Measurements from ENCODE around the gene GNG4. TPM values are rescaled to one million over a fixed set of nuclear protein-coding genes. Genes with fewer than 3 reads are reported as not detected.

GNG4 gene
- 0.30 TPM in 1 of 2 replicates, not detected in the other for total RNA-seq

DNA sequence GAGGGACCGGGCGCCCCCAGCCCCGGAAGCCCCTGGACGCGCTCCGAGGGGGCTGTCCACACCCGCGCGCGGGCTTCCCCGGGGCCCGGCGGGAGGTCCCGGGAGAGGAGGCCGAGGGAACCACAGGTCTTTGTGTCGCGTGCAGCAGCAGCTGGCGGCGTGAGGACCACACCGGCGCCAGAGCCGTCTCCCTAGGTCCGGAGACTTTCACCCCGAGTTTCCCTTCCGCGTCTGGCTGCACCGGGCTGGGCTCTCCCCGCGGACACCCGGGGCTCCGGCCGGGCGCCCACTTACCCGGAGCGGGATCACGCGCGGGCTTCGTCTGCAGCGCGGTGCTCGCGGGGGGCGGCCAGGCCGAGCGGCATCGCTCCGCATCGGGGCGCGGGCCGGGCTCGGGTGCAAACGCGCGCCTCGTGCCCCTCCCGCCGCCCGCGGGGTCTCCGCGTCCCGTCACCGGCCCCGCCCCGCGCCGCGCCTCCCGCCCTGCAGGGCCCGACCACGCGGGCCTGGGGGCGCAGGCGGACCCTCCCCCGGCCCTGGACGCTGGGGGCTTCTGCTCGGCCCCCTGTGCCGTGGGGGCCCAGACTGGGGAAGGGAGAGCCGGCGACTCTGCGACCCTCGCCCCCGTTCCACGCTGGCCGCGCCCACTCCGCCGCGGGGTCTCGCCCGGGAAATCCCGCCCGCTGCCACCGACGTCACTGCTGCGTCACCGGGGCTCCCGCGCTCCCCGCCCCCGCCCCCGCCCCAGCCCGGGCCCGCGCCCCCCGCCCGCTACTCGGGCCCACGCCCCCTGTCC is at the start of gene GNG4:
GNG4 (minus strand) TSS at position 417 of the 796 bp plus-strand sequence. CDS start 65,946 bp downstream, outside the sequence.
- DNase-seq (ENCODE audit: low read depth), result no peak

DNA sequence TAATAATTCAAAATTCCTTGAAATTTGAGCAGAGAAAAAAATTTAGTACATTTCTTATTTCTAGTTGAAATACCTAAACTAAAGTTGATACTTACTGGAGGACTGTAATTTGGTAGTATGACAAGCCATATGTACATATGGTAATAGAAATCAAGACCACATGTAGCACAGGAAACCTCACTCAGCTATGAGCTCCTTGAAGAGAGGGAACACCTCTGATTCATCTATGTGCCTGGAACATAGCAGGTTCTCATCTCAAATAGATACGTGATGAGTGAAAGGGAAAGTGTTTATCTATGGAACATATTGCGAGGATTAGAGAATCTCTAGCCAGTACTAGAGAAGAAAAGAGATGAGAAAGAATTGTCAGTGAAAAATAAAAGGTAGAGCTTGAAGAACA is 47.9 kb upstream of the GNG4 start:
- no peak for DNase-seq (ENCODE audit: low read depth)

DNA sequence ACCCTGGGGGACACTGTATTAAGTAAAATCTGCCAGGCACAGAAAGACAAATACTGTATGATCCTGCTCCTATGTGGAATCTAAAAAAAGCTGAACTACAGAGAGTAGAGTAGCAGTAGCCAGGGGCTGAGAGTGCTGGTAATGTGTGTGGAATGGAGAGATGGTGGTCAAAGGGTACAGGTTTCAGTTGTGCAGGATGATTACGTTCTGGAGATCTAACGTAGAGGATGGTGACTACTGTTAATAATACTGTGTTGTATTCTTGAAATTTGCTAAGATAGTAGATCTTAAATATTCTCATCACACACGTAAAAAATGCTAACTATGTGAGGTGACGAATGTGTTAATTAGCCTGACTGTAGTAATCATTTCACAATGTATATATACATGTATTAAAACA is 39.8 kb upstream of the GNG4 start:
- no peak for DNase-seq (ENCODE audit: low read depth)

DNA sequence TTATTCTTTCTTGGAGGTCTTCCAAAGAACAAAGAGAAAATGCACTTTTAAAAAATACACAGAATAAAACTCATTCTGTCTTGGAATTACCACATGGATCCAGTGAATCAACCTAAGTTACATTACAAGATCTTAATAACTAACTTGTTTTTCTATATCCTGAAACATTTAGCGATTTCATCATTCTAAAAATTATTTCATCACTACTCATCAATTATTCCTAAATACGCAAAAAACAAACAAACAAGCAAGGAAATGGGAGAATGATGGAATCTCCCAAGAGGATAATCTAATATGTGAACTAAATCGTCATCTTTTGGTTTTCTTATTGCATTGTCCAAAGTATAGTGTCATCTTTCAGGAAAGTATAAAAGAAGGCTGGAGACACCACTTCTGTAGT is 38.5 kb upstream of the GNG4 start:
- no peak for DNase-seq (ENCODE audit: low read depth)

DNA sequence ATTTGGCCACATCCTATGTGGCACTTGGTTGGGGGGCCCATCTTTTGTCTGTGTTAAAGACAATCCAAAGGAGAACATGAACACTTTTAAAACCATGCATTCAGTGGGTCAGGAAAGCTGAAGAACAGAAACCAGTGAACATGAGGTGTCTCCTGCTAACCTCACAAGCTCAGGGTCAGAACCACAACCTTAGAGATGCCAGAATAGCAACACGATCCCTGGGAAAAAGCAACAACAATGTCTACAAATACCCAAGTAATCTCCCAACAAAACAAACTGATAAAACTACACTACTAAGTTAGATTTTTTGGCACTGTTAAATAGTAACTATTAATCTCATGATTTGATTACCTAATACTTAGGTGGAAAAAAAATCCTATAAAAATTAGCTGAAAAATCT is 34.1 kb upstream of the GNG4 start:
- no peak for DNase-seq (ENCODE audit: low read depth)

DNA sequence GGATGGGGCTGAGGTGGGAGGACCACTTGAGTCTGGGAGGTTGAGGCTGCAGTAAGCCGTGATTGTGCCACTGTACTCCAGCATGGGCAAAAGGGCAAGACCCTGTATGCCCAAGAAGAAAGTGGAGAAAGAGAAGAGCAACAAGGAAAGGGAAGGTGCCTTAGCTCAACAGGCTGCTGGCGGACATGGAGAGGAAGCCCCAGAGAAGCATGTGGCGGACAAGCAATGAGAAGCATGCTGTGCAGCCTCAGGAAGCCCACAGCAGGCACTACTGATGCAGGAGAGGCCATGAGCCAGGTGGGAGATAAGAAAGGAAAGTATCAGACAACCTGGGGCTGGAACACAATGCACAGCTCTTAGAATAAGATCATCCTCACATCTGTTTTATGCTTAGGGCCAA is 32.6 kb upstream of the GNG4 start:
- no peak for DNase-seq (ENCODE audit: low read depth)

DNA sequence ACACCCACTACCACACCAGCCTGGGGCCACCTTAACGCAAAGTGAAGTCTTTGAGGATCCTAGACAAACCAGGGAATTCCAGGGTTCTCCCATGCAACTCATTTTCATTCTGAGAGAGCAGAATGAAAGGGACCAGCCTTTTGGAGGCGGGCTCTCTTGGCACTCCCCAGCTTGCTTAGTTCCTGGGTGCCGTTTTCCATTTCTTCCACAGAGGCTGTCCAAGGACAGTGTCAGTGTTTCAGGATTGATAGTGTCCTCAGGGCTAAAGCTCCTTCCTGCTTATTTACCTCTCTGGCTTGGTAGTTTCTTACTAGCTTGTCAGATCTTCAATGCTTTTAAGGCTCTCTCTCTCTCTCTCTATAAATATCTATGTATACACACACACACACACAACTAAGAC is 30.1 kb upstream of the GNG4 start:
- no peak for DNase-seq (ENCODE audit: low read depth)

DNA sequence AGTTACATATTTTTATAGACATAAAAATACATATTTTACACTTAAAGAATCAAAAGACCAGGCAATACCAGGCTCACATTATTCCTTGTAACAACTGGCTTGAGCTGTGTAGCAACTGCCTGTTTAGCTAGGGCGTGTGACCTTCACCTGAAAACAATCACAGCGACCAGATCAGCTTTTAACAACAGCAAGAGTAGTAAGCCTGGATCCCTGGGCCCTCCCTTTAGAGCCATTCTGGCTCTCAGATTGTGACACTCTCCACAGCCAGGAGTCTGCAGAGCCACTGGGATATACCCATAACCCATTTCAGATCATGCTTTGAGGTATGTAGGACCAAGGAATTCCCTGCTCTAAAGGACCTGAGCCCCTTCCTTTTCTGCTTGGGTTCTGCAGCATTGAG is 29.4 kb upstream of the GNG4 start:
- no peak for DNase-seq (ENCODE audit: low read depth)

DNA sequence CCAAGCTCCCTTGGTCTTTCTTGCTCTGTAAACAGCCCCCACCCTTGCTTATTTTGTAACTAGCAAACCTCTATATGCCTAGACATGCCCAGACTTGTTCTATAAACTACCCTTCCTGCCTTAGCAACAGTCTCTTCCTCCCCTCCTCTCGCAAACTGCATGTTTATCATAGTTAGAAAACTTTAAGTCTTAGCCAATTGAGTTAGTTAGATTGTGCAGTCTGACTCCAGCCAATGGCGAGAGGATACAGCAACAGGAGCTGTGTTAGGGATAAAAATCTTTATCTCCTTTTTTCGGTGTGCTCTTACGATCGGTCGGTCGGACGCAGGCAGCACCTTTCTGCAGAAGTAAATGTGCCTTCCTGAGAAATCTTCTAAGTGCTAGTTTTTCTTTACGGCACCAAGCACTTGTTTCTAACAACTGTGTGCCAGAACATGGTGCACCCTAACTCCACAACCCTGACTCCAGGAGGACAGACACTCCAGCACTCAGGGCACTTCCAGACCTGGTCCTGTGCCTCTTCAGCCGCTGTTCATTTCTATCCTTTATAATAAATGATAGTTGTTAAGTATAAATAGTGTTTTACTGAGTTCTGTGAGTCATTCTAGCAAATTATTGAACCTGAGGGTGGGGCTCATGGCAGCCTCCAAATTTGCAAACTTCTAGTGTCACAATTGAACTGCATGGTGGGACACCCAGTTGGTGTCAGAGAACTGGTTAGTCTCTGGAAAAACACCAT is 25.7 kb upstream of the GNG4 start:
- no peak for DNase-seq (ENCODE audit: low read depth)

DNA sequence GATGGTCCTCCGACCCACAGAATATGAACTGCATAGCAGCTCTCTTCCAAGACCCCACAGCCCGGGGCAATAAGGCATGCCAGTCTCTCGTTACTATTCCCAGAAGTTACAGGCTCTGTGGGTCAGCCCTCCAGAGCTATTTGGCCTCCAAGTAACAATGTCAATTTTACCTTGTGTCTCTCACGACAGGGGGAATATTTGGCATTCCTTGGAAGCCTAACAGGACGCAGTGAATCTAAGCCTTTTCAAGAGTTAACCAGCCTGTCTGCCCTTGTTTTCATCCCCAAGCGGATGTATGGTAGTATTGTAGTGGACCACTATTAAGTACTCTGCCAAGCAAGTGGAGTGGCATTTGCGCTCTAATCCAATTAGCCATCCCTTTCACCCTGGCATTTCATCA is 24.4 kb upstream of the GNG4 start:
- DNase-seq (ENCODE audit: low read depth), result no peak

DNA sequence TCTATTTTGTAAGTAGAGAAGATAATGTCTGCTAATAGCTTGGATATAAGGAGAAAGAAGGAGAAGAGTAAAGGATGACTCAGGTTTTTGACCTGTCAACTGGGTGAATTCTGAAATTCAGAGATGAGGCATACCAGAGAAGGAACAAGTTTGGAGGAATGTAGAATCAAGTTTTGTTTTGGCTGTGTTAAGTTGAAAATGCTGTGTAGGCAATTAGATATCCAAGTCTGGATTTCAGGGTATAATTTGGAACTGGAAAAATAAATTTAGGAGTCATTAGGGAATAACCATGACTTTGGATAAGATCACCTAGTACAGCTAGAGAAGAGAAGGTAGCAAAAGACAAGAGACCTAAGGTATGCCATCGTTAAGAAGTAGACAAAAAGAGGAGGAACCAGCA is 22.4 kb upstream of the GNG4 start:
- DNase-seq (ENCODE audit: low read depth), result no peak

DNA sequence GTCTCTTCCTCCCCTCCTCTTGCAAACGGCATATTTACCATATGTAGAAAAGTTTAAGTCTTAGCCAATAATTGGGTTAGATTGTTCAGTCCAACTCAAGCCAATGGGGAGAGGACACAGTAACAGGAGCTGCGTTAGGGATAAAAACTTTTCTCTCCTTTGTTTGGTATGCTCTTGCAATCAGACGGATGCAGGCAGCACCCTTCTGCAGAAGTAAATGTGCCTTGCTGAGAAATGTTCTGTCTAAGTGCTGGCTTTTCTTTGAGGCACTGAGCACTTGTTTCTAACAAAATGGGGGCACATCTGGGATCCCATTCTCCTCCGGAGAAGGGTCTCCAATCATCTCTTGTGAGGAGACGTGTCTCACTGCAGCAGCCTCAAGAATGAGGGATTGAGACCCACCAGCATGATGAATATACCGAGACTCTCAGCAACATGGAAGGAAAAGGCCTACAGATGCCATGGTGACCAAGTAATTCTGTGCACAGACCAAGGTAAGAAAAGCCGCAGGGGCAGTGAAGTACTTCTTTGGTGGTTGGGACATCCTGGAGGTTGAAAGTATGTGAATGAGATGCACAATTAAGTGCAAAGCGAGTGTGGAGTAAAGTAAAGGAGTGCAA is 20.7 kb upstream of the GNG4 start:
- peak; percentile 22 for DNase-seq (ENCODE audit: low read depth)

DNA sequence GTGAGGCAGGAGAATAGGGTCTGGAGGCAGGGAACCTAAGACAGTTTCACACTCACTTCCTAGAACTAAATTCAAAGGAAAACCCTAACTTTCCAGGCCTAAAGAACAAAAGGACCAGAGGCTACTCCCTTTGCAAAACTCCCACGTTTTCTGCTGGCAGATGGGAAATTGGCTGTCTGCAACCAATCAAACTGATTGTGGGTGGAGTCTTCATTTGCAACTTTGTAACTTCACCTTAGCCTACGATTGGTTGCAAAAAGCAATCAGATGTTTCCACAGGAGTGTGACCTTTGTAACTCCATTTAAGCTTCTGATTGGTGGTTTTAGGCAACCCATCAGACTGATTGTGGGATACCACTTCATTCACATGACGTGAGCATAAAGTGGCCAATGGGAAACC is 19.7 kb upstream of the GNG4 start:
- DNase-seq (ENCODE audit: low read depth), result no peak

DNA sequence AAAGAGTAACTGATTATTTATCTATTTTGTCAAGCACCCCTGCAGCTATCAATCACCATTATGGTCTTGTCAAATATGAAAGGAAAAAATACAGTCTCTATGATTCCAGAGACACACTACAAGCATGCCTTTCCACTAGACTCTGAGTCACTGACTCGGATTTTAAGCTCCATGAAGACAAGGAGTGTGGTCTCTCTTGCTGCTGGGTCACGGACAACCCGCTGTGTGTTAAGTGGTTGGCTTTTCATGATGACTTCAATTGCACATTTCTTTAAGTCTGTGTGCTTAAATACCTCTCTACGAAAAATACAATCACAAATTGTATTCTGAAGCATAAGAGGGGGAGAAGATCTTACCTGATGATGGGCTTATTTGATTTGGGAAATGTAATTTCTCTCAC is 14.0 kb upstream of the GNG4 start:
- DNase-seq (ENCODE audit: low read depth), result no peak

DNA sequence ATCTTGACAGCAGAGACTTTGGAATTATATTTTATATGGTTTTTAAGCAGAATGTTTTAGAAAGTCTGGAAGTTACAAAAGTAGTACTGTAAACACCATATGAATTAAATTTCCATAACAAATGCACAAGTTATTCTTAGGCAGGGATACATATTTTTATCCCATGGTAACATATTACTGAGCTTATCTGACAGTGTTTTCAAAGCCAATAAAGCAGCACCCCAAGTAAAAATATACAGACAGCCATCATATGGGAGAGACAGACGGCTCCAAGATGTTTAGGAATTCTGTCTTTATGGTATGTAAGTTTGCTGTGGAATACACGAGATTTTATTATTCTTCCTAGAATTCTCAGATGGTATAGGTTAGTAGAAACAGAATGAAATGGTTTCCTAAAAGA is 12.0 kb upstream of the GNG4 start:
- no peak for DNase-seq (ENCODE audit: low read depth)

DNA sequence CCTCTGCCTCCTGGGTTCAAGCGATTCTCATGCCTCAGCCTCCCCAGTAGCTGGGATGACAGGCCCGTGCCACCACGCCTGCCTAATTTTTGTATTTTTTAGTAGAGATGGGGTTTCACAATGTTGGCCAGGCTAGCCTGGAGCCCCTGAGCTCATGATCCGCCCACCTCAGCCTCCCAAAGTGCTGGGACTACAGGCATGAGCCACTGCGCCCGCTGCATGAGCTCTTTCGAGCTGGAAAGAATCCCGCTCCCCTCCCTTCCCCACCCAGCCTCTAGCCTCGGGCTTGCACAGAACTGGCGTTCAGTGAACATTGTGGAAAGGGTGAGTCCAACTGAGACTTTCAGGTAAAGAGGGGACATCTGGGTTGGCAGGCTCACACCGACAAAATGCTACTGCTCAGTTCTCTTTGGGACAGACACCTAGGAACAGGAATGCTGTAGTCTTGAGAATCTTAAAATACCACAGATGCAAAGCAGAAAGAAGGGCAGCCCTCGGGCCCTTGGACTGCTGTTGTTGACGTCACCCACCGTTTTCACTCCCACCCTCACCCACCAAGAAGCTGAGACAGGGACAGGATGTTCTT is 9.7 kb upstream of the GNG4 start:
- DNase-seq (ENCODE audit: low read depth), result no peak

DNA sequence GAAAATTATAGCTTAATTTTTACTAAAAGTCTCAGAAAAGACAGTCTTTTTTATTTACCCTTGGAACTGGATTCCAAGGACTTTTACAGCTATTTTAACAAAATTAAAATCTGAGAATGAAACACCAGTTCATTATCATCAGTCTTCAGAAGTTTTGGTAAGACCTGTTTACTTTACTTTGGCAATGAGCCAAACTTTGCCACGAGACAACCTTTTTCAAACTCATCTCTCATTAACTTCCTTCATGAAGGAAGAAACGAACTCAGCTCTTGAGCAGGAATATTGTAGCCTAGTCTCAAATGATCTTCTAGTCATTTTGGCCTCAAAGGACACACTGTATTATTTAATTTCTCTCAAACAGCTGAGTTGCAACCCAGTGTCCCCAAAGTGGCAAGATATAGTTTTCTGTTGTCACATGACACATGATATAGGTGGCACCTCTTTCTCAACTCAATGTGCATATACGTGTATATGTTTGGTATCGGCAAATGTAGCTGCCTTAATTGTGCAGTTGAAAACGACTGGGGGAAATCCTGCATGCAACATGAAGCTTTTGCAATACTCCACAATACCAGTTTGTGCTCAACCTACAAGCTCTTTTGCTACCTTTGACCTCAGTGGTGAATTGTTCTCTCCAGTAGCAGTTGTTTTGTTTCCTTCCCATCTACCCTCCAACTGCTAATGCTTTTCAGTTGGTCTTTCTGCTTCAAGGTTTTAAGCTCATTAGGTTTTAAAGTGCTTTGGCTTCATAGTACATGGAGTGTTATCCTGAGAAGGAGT is 8.4 kb upstream of the GNG4 start:
- DNase-seq (ENCODE audit: low read depth), result peak; percentile 9

DNA sequence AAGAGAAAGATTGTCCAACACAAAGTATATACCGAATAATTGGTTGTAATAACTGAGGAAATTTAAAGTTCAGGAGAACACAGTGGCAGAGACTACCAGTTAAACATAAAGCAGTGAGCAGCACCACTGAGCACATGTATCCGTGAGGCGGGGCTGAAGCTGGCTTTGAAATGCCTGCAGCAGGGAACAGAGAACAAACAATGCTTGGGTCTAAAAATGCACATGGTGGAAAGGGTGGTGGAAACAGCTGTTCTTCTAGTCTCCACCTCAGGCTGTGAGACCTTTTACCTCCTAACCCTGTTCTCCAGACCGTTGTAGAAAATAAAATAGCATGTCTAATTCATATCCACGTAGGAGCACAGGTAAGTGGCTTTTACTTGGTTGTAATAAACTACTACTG is 7.7 kb upstream of the GNG4 start:
- DNase-seq (ENCODE audit: low read depth), result no peak

DNA sequence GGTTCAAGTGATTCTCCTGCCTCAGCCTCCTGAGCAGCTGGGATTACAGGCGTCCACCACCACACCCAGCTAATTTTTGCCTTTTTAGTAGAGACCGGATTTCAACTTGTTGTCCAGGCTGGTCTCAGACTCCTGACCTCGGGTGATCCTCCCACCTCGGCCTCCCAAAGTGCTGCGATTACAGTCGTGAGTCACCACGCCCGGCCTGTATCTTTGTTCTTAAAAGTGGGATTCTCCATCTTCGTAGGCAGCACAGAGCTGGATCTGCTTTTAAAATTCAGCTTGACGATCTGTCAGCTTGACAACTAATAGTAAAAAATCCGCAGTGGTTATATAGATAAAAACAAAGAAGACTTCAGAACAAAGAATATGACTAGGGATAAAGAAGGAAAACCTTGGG is 2.8 kb upstream of the GNG4 start:
- no peak for DNase-seq (ENCODE audit: low read depth)

DNA sequence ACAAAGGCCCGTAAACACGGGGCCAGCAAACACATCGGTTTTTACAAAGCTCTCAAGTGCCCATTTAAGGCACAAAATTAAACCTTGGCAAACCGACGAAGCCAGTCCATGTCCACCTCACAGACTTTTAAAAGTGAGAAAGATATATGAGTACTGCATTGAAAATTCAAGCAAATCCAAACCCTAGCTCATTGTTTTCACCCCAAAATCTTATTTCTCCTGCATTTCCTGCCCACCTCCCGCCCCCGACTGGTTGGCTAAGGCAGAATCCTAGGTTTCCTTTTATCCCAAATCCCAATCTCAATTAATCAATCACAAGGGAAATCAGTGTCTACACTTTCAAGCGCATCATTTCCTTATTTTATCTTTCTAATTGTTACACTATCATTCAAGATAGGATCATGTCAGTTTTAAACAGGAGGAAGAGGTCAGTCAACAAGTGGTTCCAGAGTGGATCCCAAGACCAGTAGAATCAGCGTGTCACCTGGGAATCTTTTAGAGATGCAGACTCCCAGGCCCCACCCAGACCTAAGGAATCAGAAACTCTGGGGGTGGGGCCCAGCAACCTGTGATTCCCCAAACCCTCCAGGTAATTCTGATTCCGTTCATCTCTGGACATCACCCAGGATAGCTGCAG is 1.7 kb upstream of the GNG4 start:
- DNase-seq (ENCODE audit: low read depth), result no peak
